Thoracic aorta (tissue), 2 donors: ENCODE results near the gene MYL5. TPM values are rescaled to one million over a fixed set of nuclear protein-coding genes. Genes with fewer than 3 reads are reported as not detected.

Experiments
- ATAC-seq: fragments of 150-250 bp; one replicate; pipeline ENCODE4 v1.8.0; 2017; ENCODE audit warnings: low read depth; ENCODE audit not compliant: insufficient number of reproducible peaks, low FRiP score
- DNase-seq: peaks from one replicate; pipeline ENCODE4 v3.0.0-alpha.2; 2020; ENCODE audit warnings: low spot score
- H3K27ac ChIP-seq, 2 donors: fragments of 200-600 bp; sonication (generic); 1 replicate in 1 of 2; 2 replicates in 1 of 2; pipeline ENCODE4 v1.5.1; 2016; ENCODE audit warnings: mild to moderate bottlenecking in 2 of 2, moderate library complexity in 2 of 2
- H3K27me3 ChIP-seq: fragments of 200-600 bp; sonication (generic); replicated peaks from 2 replicates; pipeline ENCODE4 v1.6.0; 2016; ENCODE audit warnings: mild to moderate bottlenecking; ENCODE audit not compliant: insufficient read depth
- H3K36me3 ChIP-seq: fragments of 200-600 bp; sonication (generic); one replicate; pipeline ENCODE4 v1.5.1; 2016
- H3K4me1 ChIP-seq, 2 donors: fragments of 200-600 bp; sonication (generic); 1 replicate in 1 of 2; 2 replicates in 1 of 2; pipeline versions ENCODE4 v1.5.1 to v1.6.0; 2016; ENCODE audit warnings: low read depth in 2 of 2, mild to moderate bottlenecking in 1 of 2; ENCODE audit not compliant: control insufficient read depth in 1 of 2
- H3K4me3 ChIP-seq: fragments of 200-600 bp; sonication (generic); 2 replicates; pipeline ENCODE4 v1.5.1; 2016; ENCODE audit warnings: mild to moderate bottlenecking
- H3K9me3 ChIP-seq: fragments of 200-600 bp; sonication (generic); 2 replicates; pipeline ENCODE4 v1.5.1; 2016
- CTCF ChIP-seq: fragments of 200-600 bp; sonication (generic); IDR thresholded peaks from one replicate; pipeline ENCODE4 v1.5.1; 2019; ENCODE audit warnings: antibody characterized with exemption
- total RNA-seq, 2 donors: library from RNA; depleted of rRNA; stranded (reverse); fragments of >200 nt; gene quantifications; one replicate each; pipeline versions ENCODE4 v1.1.0 to v1.2.3, GENCODE V29; 2016

Gene MYL5
- total RNA-seq, 2 donors from 2014 or later: 3.8 to 4.9 TPM

GRCh38 chr4:627347-628125 lies 46.8 kb upstream of the MYL5 start:
- Histone ChIP-seq H3K36me3 (no peaks in the 10 kb centered on the region), H3K4me3 (no peak overlapping the region), H3K27ac (no peak overlapping the region), H3K9me3 (no peaks in the 10 kb centered on the region), H3K4me1 (no peaks in the 10 kb centered on the region), H3K27me3 (no peaks in the 10 kb centered on the region)
- ATAC-seq (no peak), DNase-seq (no peak)
- no peak for TF ChIP-seq CTCF

DNA sequence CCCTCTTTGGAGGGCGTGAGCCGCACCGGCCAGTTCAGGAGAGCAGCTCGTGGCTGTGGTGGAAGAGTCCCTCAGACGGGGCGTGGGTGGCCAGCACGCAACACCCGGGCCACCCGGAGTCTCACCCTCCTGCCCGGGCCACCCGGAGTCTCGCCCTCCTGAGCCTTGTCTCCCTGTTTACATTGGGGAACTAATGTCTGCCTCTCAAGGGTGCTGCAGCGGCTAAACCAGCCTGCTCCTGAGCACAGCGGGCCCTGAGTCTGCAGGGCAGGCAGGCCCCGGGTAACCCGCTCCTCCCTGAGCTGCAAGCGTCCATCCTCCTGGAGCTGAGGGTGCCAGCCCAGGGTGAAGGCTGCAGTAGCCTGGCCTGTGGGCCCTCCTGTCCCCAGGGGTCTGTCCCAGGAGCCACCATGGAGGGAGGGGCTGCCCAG lies 46.0 kb upstream of the MYL5 start:
- Histone ChIP-seq H3K4me3 (no peak overlapping the region), H3K27ac (no peak overlapping the region), H3K36me3 (no peaks in the 10 kb centered on the region), H3K9me3 (no peaks in the 10 kb centered on the region), H3K4me1 (no peaks in the 10 kb centered on the region), H3K27me3 (no peaks in the 10 kb centered on the region)
- TF ChIP-seq CTCF: no peak
- DNase-seq (no peak), ATAC-seq (no peak)

DNA sequence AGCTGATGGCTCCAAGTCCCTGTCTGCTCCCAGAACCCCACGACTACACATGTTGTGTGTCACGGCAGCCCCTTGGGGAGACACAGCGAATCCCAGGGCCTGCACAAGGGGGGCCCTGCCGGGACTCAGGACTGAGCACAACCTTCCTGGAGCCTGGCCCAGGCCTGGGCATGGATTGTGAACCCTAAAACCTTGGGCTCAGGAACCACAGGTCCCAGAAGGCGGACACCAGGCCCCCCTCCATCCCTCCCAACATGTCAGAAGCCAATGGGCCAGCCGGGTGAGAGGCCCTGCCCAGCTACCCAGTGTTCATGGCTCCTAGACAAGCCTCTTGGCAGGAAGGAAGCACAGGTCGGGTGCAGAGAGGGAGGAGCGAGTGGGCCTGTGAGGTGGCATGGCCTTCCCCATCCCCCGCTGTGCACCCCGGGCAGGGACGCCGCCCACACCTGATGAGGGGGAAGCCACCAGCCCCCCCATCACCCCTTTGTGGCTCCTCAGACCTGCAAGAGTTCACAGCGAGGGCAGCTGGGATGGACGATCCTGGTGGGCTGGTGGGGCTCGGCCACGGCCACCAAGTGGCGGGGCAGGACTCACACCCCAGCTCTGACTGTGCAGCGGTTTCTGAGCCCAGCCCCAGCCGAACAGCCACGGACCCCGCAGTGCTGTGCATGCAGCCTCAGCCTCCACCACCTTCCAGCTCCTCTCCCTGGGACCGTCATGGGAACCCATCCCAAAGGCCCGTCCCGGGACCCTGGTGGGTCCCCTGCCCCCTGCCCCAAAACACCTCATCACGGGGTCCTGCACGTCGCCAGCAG lies 45.3 kb upstream of the MYL5 start:
- no peak for DNase-seq
- H3K9me3 ChIP-seq: no peaks in the 10 kb centered on the region
- no peak overlapping the region for H3K4me3 ChIP-seq
- no peak overlapping the region for H3K27ac ChIP-seq
- no peaks in the 10 kb centered on the region for H3K36me3 ChIP-seq
- no peaks in the 10 kb centered on the region for H3K27me3 ChIP-seq
- no peak for ATAC-seq
- no peaks in the 10 kb centered on the region for H3K4me1 ChIP-seq
- TF ChIP-seq CTCF: no peak

DNA sequence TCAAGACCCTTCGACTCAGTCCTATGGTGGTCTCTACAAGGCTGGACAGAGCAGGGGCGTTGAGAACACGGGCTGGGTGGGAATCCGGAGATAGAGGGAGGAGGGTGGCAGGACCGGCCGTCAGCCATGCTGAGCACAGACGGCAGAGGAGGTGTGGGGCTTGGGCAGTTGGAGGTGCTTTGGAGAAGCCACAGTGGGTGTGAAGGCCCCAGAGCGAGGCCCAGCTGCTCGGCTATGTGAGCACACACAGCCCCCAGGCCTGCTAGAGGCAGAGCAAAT lies 44.8 kb upstream of the MYL5 start:
- Histone ChIP-seq H3K9me3 (no peaks in the 10 kb centered on the region), H3K4me1 (no peaks in the 10 kb centered on the region), H3K27ac (no peak overlapping the region), H3K4me3 (no peak overlapping the region), H3K27me3 (no peaks in the 10 kb centered on the region), H3K36me3 (no peaks in the 10 kb centered on the region)
- ATAC-seq (no peak), DNase-seq (no peak)
- no peak for TF ChIP-seq CTCF

DNA sequence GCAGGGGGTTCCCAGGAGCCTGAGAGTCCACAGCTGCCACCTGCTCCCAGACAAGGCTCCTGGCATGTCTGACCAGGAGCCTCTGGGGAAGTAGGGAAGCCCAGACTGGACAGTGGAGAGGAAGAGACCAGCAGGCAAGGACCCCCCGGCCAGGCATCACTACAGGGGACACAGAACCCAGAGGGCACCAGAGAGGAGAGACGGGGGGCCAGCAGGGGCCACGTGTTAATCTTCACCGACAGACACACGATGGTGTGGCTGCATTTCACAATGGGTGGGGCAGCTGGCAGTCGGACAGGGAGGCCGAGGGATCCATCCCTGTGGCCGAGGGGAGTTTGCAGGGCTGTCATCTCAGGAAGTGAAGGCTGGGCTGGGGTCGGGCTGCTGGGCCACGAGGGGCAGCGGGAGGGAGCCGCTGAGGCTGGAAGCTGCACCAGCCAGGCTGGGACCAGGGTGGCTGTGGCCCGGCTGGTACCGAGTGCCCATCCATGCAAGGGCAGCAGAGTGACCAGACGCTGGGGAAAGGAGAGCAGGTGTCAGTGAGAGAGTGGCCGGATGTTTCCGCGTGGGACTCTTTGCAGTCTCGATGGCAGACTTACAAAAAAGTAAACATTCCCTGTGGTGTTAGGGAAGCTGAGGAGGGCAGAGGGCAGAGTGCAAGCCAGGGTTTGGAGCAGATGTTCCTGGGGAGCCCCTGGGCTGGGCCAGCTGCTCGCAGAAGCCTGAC lies 44.3 kb upstream of the MYL5 start:
- H3K9me3 ChIP-seq: no peaks in the 10 kb centered on the region
- H3K27me3 ChIP-seq: no peaks in the 10 kb centered on the region
- no peak for ATAC-seq
- no peaks in the 10 kb centered on the region for H3K36me3 ChIP-seq
- no peak overlapping the region for H3K4me3 ChIP-seq
- no peak overlapping the region for H3K27ac ChIP-seq
- no peak for TF ChIP-seq CTCF
- DNase-seq: no peak
- no peaks in the 10 kb centered on the region for H3K4me1 ChIP-seq
